Measurements from ENCODE around the gene MARK3.

DNA sequence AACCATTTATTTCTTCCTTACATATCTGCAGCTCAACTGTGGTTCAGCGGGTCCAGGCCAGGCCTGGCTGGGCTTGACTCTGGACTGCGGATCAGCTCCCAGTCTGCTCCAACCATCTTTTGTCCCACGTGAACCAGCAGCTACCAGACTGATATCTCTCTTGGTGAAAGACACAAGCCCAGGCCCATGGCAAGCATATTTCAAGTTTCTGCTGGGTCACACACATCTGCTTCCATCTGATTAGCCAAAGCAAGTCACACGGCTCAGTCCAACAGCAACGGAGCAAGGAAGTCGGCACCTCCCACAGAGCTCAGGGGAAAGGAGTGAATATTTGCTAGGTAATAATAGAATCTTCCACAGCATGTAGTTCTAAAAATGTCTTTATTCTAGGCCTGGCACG lies 24.7 kb upstream of the MARK3 start:
- TF ChIP-seq ELF4 (IDR thresholded peaks at IDR 0.05): no peak
- TF ChIP-seq LEF1 (IDR thresholded peaks at IDR 0.05; ENCODE audit: borderline replicate concordance): no peak
- TF ChIP-seq FOXM1 (IDR thresholded peaks at IDR 0.05; ENCODE audit: borderline replicate concordance): no peak
- TF ChIP-seq FOXK2 (IDR thresholded peaks at IDR 0.05): no peak

All from HEK293T (cell line).